SK-N-SH (cell line): ENCODE results near the gene GANC. TPM values are rescaled to one million over a fixed set of nuclear protein-coding genes. Genes with fewer than 3 reads are reported as not detected.

Experiments used
- CTCF ChIA-PET: fragments of 300-600, 350-600 bp; formaldehyde crosslinking; extraction: SDS; loops from one replicate; lab custom pipeline; 2021; lab: Yijun Ruan, JAX
- POLR2A ChIA-PET: fragments of 350-600 bp; sonication (Branson Sonifier 250); formaldehyde crosslinking; extraction: SDS; loops from one replicate; lab custom pipeline; 2020; ENCODE audit warnings: antibody characterized with exemption, inconsistent platforms; lab: Yijun Ruan, JAX
- DNase-seq: peaks from one replicate; pipeline ENCODE4 v3.0.0; 2012
- H2AFZ ChIP-seq: fragments of 200-600 bp; sonication (generic); 2 replicates; pipeline ENCODE4 v1.8.1; 2016; ENCODE audit warnings: antibody characterized with exemption, mild to moderate bottlenecking, low read depth
- H3F3A ChIP-seq: fragments of 200-600 bp; sonication (generic); replicated peaks from 2 replicates; pipeline ENCODE3; 2016; ENCODE audit warnings: antibody characterized with exemption, mild to moderate bottlenecking; ENCODE audit not compliant: insufficient read depth
- H3K27ac ChIP-seq, 2 experiments: fragments of 200-500 bp in 1 of 2; fragments of 200-600 bp in 1 of 2; sonication (Bioruptor generic) in 1 of 2; sonication (generic), shearing (Covaris generic) in 1 of 2; 2 replicates each; pipeline versions ENCODE4 v1.5.1 to v1.6.1; 2014 to 2016; ENCODE audit warnings: low read depth in 2 of 2, inconsistent platforms in 1 of 2, low read length in 1 of 2, mild to moderate bottlenecking in 1 of 2, mixed read lengths in 1 of 2
- H3K27me3 ChIP-seq: fragments of 200-600 bp; sonication (generic), shearing (Covaris generic); 2 replicates; pipeline ENCODE4 v1.6.1; 2016; ENCODE audit warnings: mixed run types; ENCODE audit not compliant: insufficient read depth
- H3K36me3 ChIP-seq, 2 experiments: fragments of 200-500 bp in 1 of 2; fragments of 200-600 bp in 1 of 2; sonication (Bioruptor generic) in 1 of 2; sonication (generic) in 1 of 2; replicated peaks in 1 of 2; 2 replicates each; pipeline versions ENCODE3 to v1.5.1; 2014 to 2016; ENCODE audit warnings: low read length in 1 of 2, mild to moderate bottlenecking in 1 of 2; ENCODE audit not compliant: insufficient read depth in 2 of 2, control insufficient read depth in 1 of 2
- H3K4me1 ChIP-seq, 2 experiments: fragments of 200-500 bp in 1 of 2; fragments of 200-600 bp in 1 of 2; sonication (Bioruptor generic) in 1 of 2; sonication (generic), shearing (Covaris generic) in 1 of 2; 2 replicates each; pipeline versions ENCODE4 v1.5.1 to v1.6.1; 2014 to 2016; ENCODE audit warnings: low read depth in 1 of 2, low read length in 1 of 2, mixed run types in 1 of 2; ENCODE audit not compliant: insufficient read depth in 2 of 2, control insufficient read depth in 1 of 2
- H3K4me2 ChIP-seq: fragments of 200-600 bp; sonication (generic), shearing (Covaris generic); 2 replicates; pipeline ENCODE4 v1.6.1; 2017; ENCODE audit warnings: mixed run types
- H3K4me3 ChIP-seq, 2 experiments: fragments of 200-500 bp in 1 of 2; fragments of 200-600 bp in 1 of 2; sonication (Bioruptor generic) in 1 of 2; sonication (generic), shearing (Covaris generic) in 1 of 2; 2 replicates each; pipeline versions ENCODE4 v1.5.1 to v1.8.1; 2014 to 2016; ENCODE audit warnings: low read depth in 2 of 2, inconsistent platforms in 1 of 2, low read length in 1 of 2, mild to moderate bottlenecking in 1 of 2, mixed read lengths in 1 of 2, moderate library complexity in 1 of 2
- H3K79me2 ChIP-seq: fragments of 200-600 bp; sonication (generic); 2 replicates; pipeline ENCODE4 v1.8.1; 2017; ENCODE audit warnings: mild to moderate bottlenecking; ENCODE audit not compliant: insufficient read depth
- H3K9ac ChIP-seq: fragments of 200-600 bp; sonication (generic); 2 replicates; pipeline ENCODE4 v1.6.1; 2017; ENCODE audit warnings: mixed run types
- H3K9me2 ChIP-seq: fragments of 200-600 bp; sonication (generic); 2 replicates; pipeline ENCODE4 v1.6.1; 2017; ENCODE audit warnings: mixed run types
- H3K9me3 ChIP-seq: fragments of 200-600 bp; sonication (generic); 2 replicates; pipeline ENCODE4 v1.6.1; 2017; ENCODE audit warnings: mixed run types, mild to moderate bottlenecking, moderate library complexity
- H4K20me1 ChIP-seq: fragments of 200-600 bp; sonication (generic); 2 replicates; pipeline ENCODE4 v1.6.1; 2017; ENCODE audit warnings: mild to moderate bottlenecking, mixed run types; ENCODE audit not compliant: insufficient read depth
- ELF1 ChIP-seq: IDR thresholded peaks from 2 replicates; pipeline ENCODE4 v1.4.0; 2012
- EP300 ChIP-seq, 2 experiments: IDR thresholded peaks; 2 replicates each; pipeline versions ENCODE4 v1.4.0 to v1.6.1; 2012; ENCODE audit warnings: borderline replicate concordance in 1 of 2, low read depth in 1 of 2, low read length in 1 of 2
- FOSL2 ChIP-seq: IDR thresholded peaks from 2 replicates; pipeline ENCODE4 v1.4.0; 2012; ENCODE audit warnings: low read depth, mild to moderate bottlenecking, moderate library complexity, borderline replicate concordance
- FOXJ3 ChIP-seq: sonication (generic); formaldehyde crosslinking; IDR thresholded peaks from 2 replicates; pipeline ENCODE4 v1.5.1; 2020; ENCODE audit warnings: mild to moderate bottlenecking, missing genetic modification reagents
- JUND ChIP-seq: IDR thresholded peaks from 2 replicates; pipeline ENCODE4 v1.4.0; 2012
- NFIC ChIP-seq: IDR thresholded peaks from 2 replicates; pipeline ENCODE4 v1.4.0; 2012; ENCODE audit warnings: borderline replicate concordance
- POLR2AphosphoS5 ChIP-seq: IDR thresholded peaks from 2 replicates; pipeline ENCODE4 v1.6.1; 2012; ENCODE audit warnings: low read depth, low read length
- RAD21 ChIP-seq: IDR thresholded peaks from 2 replicates; pipeline ENCODE4 v1.6.1; 2012; ENCODE audit warnings: mild to moderate bottlenecking, low read length
- RCOR1 ChIP-seq: fragments of 150-350 bp; IDR thresholded peaks from 2 replicates; pipeline ENCODE4 v1.6.1; 2017; ENCODE audit warnings: antibody characterized with exemption, low read length
- SIN3A ChIP-seq: IDR thresholded peaks from 2 replicates; pipeline ENCODE4 v1.6.1; 2012; ENCODE audit warnings: low read depth, mild to moderate bottlenecking, low read length, moderate library complexity, borderline replicate concordance
- SMC3 ChIP-seq: IDR thresholded peaks from 2 replicates; pipeline ENCODE4 v1.6.1; 2012; ENCODE audit warnings: low read depth, low read length, improper control_type of control experiment
- TCF12 ChIP-seq: IDR thresholded peaks from 2 replicates; pipeline ENCODE4 v1.4.0; 2012
- WGBS: methylation state at CpG from one replicate; pipeline ENCODE4 v1.1.6; 2017; ENCODE audit warnings: low lambda C conversion rate; 5-methylcytosine and 5-hydroxymethylcytosine counted together
- polyA plus RNA-seq, 3 experiments: library from polyadenylated mRNA; depleted of rRNA; stranded (reverse); fragments of >200 nt; gene quantifications; 2 replicates each; pipeline ENCODE4 v1.2.3, GENCODE V29; 2012
- TF ChIP-seq, protein P1 (sequence below): IDR thresholded peaks from 2 replicates; pipeline ENCODE4; 2012
- TF ChIP-seq, protein P2 (sequence below): fragments of 150-350 bp; IDR thresholded peaks from 2 replicates; pipeline ENCODE4 v1.6.1; 2017; ENCODE audit warnings: antibody characterized with exemption, low read length, low read depth, borderline replicate concordance
- TF ChIP-seq, protein P3 (sequence below): fragments of 200-600 bp; sonication (generic); IDR thresholded peaks from 2 replicates; pipeline ENCODE4 v1.6.1; 2017; ENCODE audit warnings: antibody characterized with exemption, mild to moderate bottlenecking, moderate library complexity

Gene GANC
- polyA plus RNA-seq, 1 of the 3 experiments (the other 2 are of a cell fraction), result 6.8 TPM

DNA sequence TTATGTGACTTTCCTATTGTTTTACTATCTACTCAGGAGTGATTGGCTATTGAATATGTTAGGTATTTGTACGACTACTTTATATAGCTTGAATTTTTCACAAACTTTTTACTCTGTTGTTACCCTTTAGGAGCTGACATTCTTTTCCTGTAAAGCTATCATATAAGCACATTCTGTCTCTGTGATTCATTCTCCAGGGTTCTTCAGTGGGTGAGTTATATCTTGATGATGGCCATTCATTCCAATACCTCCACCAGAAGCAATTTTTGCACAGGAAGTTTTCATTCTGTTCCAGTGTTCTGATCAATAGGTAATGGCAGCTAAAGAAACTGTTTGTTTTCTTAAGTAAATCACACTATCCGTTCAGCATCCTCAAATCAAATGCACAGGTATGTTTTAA, 76.2 kb downstream of the GANC start:
- Histone ChIP-seq H3K79me2 (no peaks in the 10 kb centered on the region), H3K9me3 (no peaks in the 10 kb centered on the region), H3K27me3 (no peaks in the 10 kb centered on the region), H3K36me3 (peaks cover 0 to 2% of the 10 kb centered on the region in 2 experiments), H3F3A (peaks cover 35% of the 10 kb centered on the region), H3K9me2 (no peaks in the 10 kb centered on the region), H3K4me1 (peaks cover 0 to 10% of the 10 kb centered on the region in 2 experiments; a peak in 2 of 4 replicates), H2AFZ (no peak overlapping the region; the same call in 1 of the 2 replicates)
- DNase-seq, result no peak
- TF ChIP-seq FOSL2 (peak; percentile 66; the same call in 1 of the 2 replicates), EP300 (IDR thresholded peaks at IDR 0.05; ENCODE audit: borderline replicate concordance in 1 of 2, low read depth in 1 of 2, low read length in 1 of 2) (peak in 1 of 2 experiments; percentile 12; a peak in 1 of 4 replicates), JUND (peak; percentile 44), TCF12 (peak; percentile 61), RCOR1 (no peak)
- TF ChIP-seq, protein P1, sequence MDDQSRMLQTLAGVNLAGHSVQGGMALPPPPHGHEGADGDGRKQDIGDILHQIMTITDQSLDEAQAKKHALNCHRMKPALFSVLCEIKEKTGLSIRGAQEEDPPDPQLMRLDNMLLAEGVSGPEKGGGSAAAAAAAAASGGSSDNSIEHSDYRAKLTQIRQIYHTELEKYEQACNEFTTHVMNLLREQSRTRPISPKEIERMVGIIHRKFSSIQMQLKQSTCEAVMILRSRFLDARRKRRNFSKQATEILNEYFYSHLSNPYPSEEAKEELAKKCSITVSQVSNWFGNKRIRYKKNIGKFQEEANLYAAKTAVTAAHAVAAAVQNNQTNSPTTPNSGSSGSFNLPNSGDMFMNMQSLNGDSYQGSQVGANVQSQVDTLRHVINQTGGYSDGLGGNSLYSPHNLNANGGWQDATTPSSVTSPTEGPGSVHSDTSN, result peak; percentile 44
- TF ChIP-seq, all 33 proteins: peak for 5
- Histone ChIP-seq H3K4me2 (no peak overlapping the region), H3K27ac (peak overlapping the region in 1 of 2 experiments; percentile 86; a peak in 2 of 4 replicates), H4K20me1 (no peaks in the 10 kb centered on the region), H3K9ac (no peak overlapping the region; the same call in 1 of the 2 replicates), H3K4me3 (no peak overlapping the region)
- ChIA-PET CTCF (no interaction called here), POLR2A (no interaction called here)
- WGBS, result 42% methylated on average over 2 of the region's 2 CpGs

DNA sequence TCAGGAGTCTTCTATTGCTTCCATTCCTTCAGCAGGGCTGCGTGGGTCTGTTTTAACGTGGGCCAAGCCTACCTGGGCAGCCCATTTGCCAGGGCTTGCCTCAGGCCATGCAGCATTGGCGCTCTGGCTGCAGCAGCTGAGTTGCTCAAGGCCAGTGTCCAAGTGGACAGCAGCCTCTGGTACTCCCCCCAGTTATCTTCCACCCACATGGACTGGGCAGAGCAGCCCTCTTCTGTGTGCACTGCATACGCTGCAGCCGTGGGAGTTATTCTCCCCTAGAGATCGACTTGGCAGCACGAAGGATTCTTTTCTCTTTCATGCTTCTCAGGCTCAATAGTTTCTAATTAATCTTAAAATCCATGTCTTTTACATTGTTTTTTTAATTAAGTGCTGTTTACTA, 79.4 kb downstream of the GANC start:
- Histone ChIP-seq H3K4me1 (peaks cover 0 to 10% of the 10 kb centered on the region in 2 experiments; a peak in 2 of 4 replicates), H3K9me2 (no peaks in the 10 kb centered on the region), H3K27me3 (no peaks in the 10 kb centered on the region), H3F3A (peaks cover 22% of the 10 kb centered on the region), H3K27ac (no peak overlapping the region), H3K79me2 (no peaks in the 10 kb centered on the region), H3K4me3 (no peak overlapping the region), H3K4me2 (no peak overlapping the region), H3K9me3 (no peaks in the 10 kb centered on the region), H3K9ac (no peak overlapping the region), H2AFZ (no peak overlapping the region), H3K36me3 (no peaks in the 10 kb centered on the region), H4K20me1 (no peaks in the 10 kb centered on the region)
- WGBS, result 95% methylated on average over 7 of the region's 7 CpGs
- ChIA-PET CTCF (no interaction called here), POLR2A (no interaction called here)
- DNase-seq, result no peak
- no peak for TF ChIP-seq RAD21
- no peak for TF ChIP-seq RCOR1
- TF ChIP-seq, protein P2, sequence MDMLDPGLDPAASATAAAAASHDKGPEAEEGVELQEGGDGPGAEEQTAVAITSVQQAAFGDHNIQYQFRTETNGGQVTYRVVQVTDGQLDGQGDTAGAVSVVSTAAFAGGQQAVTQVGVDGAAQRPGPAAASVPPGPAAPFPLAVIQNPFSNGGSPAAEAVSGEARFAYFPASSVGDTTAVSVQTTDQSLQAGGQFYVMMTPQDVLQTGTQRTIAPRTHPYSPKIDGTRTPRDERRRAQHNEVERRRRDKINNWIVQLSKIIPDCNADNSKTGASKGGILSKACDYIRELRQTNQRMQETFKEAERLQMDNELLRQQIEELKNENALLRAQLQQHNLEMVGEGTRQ, result no peak
- no peak for TF ChIP-seq FOXJ3 (CRISPR knock-in tag)
- no peak for TF ChIP-seq POLR2AphosphoS5
- no peak for TF ChIP-seq JUND

DNA sequence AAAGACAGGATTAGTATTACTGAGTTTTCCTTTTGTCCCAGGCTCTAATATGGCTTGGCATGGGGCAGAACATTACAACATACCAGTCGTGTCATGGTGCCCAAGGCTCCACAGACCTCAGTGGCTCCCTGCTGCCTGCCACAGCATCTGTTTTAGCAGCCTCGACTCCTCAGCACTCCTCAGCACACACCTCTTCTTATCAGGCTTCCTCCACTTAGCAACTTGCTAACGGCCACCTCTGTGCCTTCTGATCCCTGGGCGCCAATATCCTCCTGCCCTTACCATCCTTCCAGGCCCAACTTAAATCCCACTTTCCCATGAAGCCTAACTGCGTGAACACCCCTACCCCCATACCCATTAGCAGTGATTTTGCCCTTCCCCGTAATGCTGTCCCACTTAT, 80.1 kb downstream of the GANC start:
- Histone ChIP-seq H3K79me2 (no peaks in the 10 kb centered on the region), H3K27ac (no peak overlapping the region), H2AFZ (no peak overlapping the region), H3K4me1 (peaks cover 0 to 10% of the 10 kb centered on the region in 2 experiments; a peak in 2 of 4 replicates), H3K9me2 (no peaks in the 10 kb centered on the region), H3K36me3 (no peaks in the 10 kb centered on the region), H3K9ac (no peak overlapping the region), H3F3A (peaks cover 16% of the 10 kb centered on the region), H4K20me1 (no peaks in the 10 kb centered on the region), H3K4me3 (no peak overlapping the region), H3K9me3 (no peaks in the 10 kb centered on the region)
- DNase-seq, result no peak
- CTCF ChIA-PET, result no interaction called here
- TF ChIP-seq SMC3 (no peak), ELF1 (no peak), NFIC (no peak), EP300 (IDR thresholded peaks at IDR 0.05; ENCODE audit: borderline replicate concordance in 1 of 2, low read depth in 1 of 2, low read length in 1 of 2) (no peak), SIN3A (no peak), JUND (no peak)
- TF ChIP-seq, protein P3, sequence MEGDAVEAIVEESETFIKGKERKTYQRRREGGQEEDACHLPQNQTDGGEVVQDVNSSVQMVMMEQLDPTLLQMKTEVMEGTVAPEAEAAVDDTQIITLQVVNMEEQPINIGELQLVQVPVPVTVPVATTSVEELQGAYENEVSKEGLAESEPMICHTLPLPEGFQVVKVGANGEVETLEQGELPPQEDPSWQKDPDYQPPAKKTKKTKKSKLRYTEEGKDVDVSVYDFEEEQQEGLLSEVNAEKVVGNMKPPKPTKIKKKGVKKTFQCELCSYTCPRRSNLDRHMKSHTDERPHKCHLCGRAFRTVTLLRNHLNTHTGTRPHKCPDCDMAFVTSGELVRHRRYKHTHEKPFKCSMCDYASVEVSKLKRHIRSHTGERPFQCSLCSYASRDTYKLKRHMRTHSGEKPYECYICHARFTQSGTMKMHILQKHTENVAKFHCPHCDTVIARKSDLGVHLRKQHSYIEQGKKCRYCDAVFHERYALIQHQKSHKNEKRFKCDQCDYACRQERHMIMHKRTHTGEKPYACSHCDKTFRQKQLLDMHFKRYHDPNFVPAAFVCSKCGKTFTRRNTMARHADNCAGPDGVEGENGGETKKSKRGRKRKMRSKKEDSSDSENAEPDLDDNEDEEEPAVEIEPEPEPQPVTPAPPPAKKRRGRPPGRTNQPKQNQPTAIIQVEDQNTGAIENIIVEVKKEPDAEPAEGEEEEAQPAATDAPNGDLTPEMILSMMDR, result no peak
- TF ChIP-seq, protein P1, result no peak
- TF ChIP-seq, all 33 proteins: peak for 0
- POLR2A ChIA-PET, result no interaction called here
- WGBS, result 88% methylated on average over 6 of the region's 6 CpGs
- Histone ChIP-seq H3K4me2 (no peak overlapping the region), H3K27me3 (no peaks in the 10 kb centered on the region)
